Activated gamma-delta T cell treated with Interleukin-2 at 50 U/mL for 16 hours (primary cell): ENCODE measurements around the gene SET.

Experiments
- DNase-seq: peaks from one replicate; pipeline ENCODE4 v3.0.0-alpha.2; 2020

SET gene

DNA sequence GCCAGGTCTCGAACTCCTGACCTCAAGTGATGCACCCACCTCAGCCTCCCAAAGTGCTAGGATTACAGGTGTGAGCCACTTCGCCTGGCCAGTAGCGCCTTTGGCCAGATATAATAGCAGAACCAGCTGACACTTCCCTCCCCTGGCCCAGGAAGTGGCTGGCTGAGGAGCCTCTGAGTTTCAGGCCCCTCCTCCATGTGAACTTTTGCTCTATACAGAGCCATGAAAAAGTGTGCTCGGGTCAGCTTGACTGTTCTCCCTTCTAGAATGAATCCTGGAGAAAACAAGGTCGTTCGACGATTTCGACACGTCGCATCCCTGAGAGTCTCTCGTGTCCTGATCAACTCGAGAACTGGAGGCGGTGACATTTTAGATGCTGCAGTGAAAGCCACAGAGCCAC is 43.6 kb downstream of the SET start:
- DNase-seq = no peak

DNA sequence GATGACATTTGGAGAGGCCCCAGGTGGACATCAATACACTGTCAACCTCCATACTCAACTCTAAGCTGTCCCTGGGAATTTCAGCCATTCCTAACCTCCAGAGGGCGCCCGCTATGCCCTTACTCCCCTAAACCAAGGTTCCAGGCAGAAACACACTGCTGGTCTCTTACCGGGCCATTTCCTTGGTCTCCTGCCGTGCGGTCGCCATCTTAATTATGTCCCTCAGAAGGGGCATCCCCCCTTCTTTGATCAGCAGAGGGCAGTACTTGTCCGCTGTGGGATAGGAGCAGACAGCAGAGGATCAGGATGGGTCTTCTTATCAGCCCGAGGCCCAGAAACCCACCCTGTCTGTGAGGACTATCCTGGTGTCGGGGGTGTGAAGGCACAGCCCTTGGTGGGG is 44.2 kb downstream of the SET start:
- DNase-seq = no peak

GRCh38 chr9:128735373-128735772 is 46.4 kb downstream of the SET start:
- DNase-seq = no peak

DNA sequence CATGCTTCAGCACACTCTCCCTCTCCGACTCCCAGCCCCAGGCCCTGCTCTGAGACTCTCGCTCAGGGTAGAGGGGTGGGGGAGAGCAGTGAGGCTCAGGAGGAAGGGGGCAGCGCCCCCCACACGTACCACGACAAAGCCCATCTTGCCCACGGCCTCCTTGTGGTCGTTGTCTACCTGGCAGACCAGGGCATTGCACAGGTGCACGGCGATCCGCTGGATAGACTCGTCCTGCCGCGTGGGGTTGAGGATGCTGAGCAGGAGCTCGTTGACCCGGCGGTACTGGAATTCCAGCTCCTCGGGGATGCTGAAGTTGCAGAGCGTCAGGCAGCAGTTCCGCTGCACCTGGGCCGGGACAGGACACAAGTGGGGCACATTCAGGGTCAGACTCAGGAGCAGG is 53.4 kb downstream of the SET start:
- DNase-seq = no peak

DNA sequence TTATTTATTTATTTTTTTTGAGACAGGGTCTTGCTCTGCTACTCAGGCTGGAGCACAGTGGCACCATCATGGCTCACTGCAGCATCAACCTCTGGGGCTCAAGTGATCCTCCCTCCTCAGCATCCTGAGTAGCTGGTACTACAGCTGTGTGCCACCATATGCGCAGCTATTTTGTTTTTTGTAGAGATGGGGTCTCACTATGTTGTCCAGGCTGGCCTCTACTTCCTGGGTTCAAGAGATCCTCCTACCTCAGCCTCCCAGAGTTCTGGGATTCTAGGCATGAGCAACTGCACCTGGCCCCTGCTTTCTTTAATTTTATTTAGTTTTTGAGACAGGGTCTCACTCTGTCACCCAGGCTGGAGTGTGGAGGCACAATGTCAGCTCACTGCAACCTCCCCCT is 54.4 kb downstream of the SET start:
- no peak for DNase-seq
